ENCODE results near the gene KAZALD1.
"Not testable (repeated sequence)": the region's sequence is repeated elsewhere in the genome, so short reads cannot be mapped to it uniquely, and the experiment has no call there.

Gene KAZALD1

DNA sequence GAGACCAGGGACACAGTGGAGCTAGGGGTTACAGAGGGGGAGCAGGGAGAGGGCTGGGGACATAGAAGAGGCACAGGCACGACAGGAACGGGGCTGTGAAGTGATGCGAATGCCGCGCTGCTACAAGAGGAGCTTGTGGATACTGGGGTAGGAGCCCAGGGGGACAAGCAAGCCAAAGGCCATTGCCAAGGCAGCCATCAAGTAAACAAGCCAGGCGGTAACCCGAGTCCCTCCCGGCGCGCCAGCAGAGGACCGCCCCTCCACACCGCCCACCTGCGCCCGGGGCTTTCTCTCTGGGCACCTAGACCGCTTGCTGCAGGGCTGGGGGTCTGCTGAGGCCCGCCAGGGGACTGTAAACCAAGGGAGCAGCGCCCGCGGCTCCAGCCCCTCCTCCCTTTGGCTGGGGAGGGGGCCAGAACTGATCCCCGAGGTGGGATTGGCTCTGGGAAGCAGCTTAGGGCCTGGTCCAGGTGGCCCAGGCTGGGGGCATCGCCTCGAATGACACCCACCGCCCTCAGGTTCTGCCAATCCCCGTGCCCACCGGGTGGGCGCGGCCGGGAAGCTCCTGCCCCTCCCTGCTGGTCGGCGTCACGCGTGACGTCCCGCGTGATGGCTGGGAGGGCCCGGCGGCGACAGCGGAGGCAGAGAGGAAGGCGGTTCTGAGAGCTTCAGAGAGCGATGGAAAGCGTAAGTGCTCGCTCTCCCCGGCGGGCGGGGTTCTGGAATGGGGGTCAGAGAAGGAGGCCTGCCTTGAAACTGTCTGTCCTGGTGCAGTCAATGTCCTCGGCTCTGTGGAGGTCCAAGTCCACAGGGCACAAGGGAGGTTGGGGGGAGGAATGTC lies 29.8 kb upstream of the KAZALD1 start:
- in situ Hi-C loops (cut with HindIII; ENCODE audit: low pct_ligation_motif_present, low sequenced_read_pairs), result no loop called here
- H3K27ac ChIP-seq, result peak overlapping the region; percentile 98

DNA sequence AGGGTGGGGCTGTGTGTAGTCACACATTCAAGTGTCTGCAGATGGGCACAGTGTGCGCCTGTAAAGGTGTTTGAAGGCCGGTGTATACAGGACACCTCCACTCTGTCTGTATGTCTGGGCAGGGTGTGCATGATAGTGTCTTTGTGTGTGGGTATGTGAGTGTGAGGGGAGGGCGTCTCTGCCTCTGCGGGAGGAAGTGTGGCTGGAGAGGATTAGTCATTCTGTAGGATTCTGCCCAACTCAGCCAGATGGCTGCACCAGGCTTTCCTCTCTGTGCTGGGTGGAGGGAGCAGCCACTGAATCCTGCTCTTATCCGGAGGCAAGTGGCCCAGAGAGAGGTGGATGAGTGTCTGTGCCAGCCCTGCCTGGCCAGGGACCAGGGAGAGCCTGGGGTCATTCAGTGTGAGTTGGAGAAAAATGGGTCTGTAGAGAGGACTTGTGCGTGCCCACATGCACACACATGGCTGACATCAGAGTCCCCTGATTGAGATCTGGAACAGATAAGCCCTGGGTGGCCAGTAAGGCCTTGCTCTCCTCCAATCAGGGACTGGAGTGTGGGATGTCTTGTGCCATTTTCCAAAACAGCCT lies 29.1 kb upstream of the KAZALD1 start:
- no peaks in the 10 kb centered on the region for H3K27me3 ChIP-seq (replicated peaks)
- H3K36me3 ChIP-seq (replicated peaks), result peaks cover 29% of the 10 kb centered on the region
- peak overlapping the region; percentile 98 for H3K27ac ChIP-seq
- TF ChIP-seq, protein P1, sequence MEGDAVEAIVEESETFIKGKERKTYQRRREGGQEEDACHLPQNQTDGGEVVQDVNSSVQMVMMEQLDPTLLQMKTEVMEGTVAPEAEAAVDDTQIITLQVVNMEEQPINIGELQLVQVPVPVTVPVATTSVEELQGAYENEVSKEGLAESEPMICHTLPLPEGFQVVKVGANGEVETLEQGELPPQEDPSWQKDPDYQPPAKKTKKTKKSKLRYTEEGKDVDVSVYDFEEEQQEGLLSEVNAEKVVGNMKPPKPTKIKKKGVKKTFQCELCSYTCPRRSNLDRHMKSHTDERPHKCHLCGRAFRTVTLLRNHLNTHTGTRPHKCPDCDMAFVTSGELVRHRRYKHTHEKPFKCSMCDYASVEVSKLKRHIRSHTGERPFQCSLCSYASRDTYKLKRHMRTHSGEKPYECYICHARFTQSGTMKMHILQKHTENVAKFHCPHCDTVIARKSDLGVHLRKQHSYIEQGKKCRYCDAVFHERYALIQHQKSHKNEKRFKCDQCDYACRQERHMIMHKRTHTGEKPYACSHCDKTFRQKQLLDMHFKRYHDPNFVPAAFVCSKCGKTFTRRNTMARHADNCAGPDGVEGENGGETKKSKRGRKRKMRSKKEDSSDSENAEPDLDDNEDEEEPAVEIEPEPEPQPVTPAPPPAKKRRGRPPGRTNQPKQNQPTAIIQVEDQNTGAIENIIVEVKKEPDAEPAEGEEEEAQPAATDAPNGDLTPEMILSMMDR (IDR thresholded peaks at IDR 0.05; ENCODE audit: low read depth, low read length, missing control alignments), result no peak
- in situ Hi-C loops (cut with HindIII; ENCODE audit: low pct_ligation_motif_present, low sequenced_read_pairs), result no loop called here
- H3K4me3 ChIP-seq (ENCODE audit: low read depth, low read length), result peak overlapping the region; percentile 82
- peak; percentile 84 for DNase-seq

More for the DNA sequence above, 29.8 kb upstream of the KAZALD1 start:
- Histone ChIP-seq H3K4me3 (ENCODE audit: low read depth, low read length) (peak overlapping the region; percentile 82), H3K36me3 (replicated peaks) (peaks cover 22% of the 10 kb centered on the region), H3K27me3 (replicated peaks) (no peaks in the 10 kb centered on the region)
- TF ChIP-seq, protein P1 (IDR thresholded peaks at IDR 0.05; ENCODE audit: low read depth, low read length, missing control alignments), result no peak
- peak; percentile 54 for DNase-seq

DNA sequence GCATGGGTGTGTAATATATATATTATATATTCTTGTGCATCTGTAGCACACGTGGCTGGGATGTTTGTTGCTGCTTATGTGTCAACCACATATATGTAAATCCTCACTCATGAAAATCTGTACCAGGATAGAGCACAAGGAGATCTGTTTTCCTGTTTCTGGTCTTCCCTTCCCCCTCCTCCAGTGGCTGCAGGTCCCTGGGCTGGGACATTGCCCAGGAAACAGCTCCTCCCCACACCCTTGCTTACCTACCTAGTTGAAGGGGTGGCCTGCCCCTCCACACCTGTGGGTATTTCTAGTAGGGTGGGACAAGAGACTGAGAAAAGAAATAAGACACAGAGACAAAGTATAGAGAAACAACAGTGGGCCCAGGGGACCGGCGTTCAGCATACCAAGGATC lies 28.5 kb upstream of the KAZALD1 start:
- in situ Hi-C loops (cut with HindIII; ENCODE audit: low pct_ligation_motif_present, low sequenced_read_pairs), result no loop called here
- no peak for DNase-seq
- Histone ChIP-seq H3K27ac (peak overlapping the region; percentile 98), H3K27me3 (replicated peaks) (no peaks in the 10 kb centered on the region), H3K4me3 (ENCODE audit: low read depth, low read length) (peak overlapping the region; percentile 82), H3K36me3 (replicated peaks) (peaks cover 34% of the 10 kb centered on the region)
- TF ChIP-seq, protein P1 (IDR thresholded peaks at IDR 0.05; ENCODE audit: low read depth, low read length, missing control alignments), result no peak

DNA sequence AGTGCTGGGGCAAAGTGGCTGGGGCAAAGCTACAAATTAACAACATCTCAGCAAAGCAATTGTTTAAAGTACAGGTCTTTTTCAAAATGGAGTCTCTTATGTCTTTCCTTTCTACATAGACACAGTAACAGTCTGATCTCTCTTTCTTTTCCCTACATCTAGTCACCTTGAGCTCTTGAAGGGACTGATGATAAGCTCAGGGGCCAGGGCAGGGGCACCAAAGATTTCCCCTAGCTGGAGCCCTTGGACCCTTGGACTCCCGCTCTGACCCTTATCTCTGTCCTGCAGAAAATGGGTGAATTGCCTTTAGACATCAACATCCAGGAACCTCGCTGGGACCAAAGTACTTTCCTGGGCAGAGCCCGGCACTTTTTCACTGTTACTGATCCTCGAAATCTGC lies 27.4 kb upstream of the KAZALD1 start:
- H3K4me3 ChIP-seq (ENCODE audit: low read depth, low read length); H3K27ac ChIP-seq; in situ Hi-C loops (cut with HindIII; ENCODE audit: low pct_ligation_motif_present, low sequenced_read_pairs); DNase-seq; H3K27me3 ChIP-seq (replicated peaks): not testable (repeated sequence)
- peaks cover 46% of the 10 kb centered on the region for H3K36me3 ChIP-seq (replicated peaks)

DNA sequence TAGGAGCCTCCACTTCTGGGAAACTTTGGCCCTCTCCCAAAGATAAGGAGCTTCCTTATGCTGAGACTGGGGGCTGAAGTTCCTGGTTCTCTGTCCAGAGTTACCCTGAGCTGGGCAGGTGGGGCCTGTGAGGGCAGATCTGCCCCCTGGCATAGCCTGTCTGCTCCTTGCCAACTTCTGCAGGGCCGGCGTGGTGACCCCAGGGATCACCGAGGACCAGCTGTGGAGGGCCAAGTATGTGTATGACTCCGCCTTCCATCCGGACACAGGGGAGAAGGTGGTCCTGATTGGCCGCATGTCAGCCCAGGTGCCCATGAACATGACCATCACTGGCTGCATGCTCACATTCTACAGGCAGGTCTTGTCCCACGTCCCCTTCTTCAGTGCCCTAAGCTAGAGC lies 26.5 kb upstream of the KAZALD1 start:
- Histone ChIP-seq H3K27ac (no peak overlapping the region), H3K27me3 (replicated peaks) (no peaks in the 10 kb centered on the region), H3K4me3 (ENCODE audit: low read depth, low read length) (no peak overlapping the region), H3K36me3 (replicated peaks) (peaks cover 55% of the 10 kb centered on the region)
- in situ Hi-C loops (cut with HindIII; ENCODE audit: low pct_ligation_motif_present, low sequenced_read_pairs), result no loop called here
- TF ChIP-seq, protein P1 (IDR thresholded peaks at IDR 0.05; ENCODE audit: low read depth, low read length, missing control alignments), result no peak
- no peak for DNase-seq

DNA sequence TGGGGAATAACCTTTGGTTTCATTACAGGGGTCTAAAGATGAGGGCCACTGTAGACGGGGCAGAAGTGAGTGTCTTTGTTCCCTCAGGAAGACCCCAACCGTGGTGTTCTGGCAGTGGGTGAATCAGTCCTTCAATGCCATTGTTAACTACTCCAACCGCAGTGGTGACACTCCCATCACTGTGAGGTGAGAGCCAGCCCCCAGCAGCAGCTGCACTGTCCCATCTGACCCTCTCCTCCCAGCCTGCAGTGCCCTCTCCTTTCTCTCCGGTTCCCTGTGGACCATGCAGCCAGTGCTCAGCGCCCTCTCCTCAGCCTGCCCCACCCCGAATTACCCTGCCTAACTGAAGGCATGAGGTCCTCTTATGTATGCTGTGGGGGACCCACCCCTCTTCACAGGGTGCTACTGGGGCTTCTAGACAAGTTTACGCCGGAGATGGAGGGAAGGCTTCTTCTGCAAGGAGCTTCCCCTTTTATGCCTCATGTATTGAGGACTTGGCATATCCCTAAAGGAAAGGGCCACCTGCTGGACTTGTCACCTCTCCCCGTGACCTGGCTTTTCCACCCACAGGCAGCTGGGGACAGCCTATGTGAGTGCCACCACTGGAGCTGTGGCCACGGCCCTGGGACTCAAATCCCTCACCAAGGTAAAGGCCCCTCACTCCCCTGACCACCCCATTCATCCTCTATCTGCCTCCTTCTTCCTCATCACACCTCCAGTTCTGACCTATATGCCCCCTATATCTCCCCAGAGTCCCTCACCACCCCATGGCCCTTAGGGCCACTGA lies 25.7 kb upstream of the KAZALD1 start:
- no peak overlapping the region for H3K27ac ChIP-seq
- peaks cover 55% of the 10 kb centered on the region for H3K36me3 ChIP-seq (replicated peaks)
- in situ Hi-C loops (cut with HindIII; ENCODE audit: low pct_ligation_motif_present, low sequenced_read_pairs), result no loop called here
- H3K4me3 ChIP-seq (ENCODE audit: low read depth, low read length), result no peak overlapping the region
- DNase-seq, result no peak
- TF ChIP-seq, protein P1 (IDR thresholded peaks at IDR 0.05; ENCODE audit: low read depth, low read length, missing control alignments), result no peak
- no peaks in the 10 kb centered on the region for H3K27me3 ChIP-seq (replicated peaks)

All from brain microvascular endothelial cell (primary cell).